Smooth muscle cell (in vitro differentiated cells): ENCODE measurements around the gene DNAI1. TPM values are rescaled to one million over a fixed set of nuclear protein-coding genes. Genes with fewer than 3 reads are reported as not detected.

Experiments
- DNase-seq: peaks from one replicate; lab custom pipeline; 2025; ENCODE audit not compliant: unreplicated experiment; lab: John Stamatoyannopoulos, UW
- H2AFZ ChIP-seq: fragments of 200-600 bp; sonication (generic); 2 replicates; pipeline ENCODE4 v1.6.0; 2016; ENCODE audit warnings: antibody characterized with exemption, low read depth, mild to moderate bottlenecking
- H3F3A ChIP-seq: fragments of 200-600 bp; sonication (generic); 2 replicates; pipeline ENCODE4 v1.6.0; 2017; ENCODE audit warnings: antibody characterized with exemption, low read depth
- H3K27ac ChIP-seq: fragments of 200-600 bp; sonication (generic); 2 replicates; pipeline ENCODE4 v1.5.1; 2016; ENCODE audit warnings: low read depth, mild to moderate bottlenecking
- H3K27me3 ChIP-seq: fragments of 200-600 bp; sonication (generic); 2 replicates; pipeline ENCODE4 v1.6.1; 2016; ENCODE audit warnings: low read depth, mild to moderate bottlenecking
- H3K36me3 ChIP-seq: fragments of 200-600 bp; sonication (generic); 2 replicates; pipeline ENCODE4 v1.5.1; 2016; ENCODE audit warnings: low read depth
- H3K4me1 ChIP-seq: fragments of 200-600 bp; sonication (generic); 2 replicates; pipeline ENCODE4 v1.5.1; 2016; ENCODE audit warnings: low read depth
- H3K4me2 ChIP-seq: fragments of 200-600 bp; sonication (generic); 2 replicates; pipeline ENCODE4 v1.6.0; 2016; ENCODE audit warnings: mild to moderate bottlenecking
- H3K4me3 ChIP-seq: fragments of 200-600 bp; sonication (generic); 2 replicates; pipeline ENCODE4 v1.5.1; 2016; ENCODE audit warnings: mild to moderate bottlenecking
- H3K79me2 ChIP-seq: fragments of 200-600 bp; sonication (generic); 2 replicates; pipeline ENCODE4 v1.6.0; 2016; ENCODE audit warnings: low read depth, mild to moderate bottlenecking
- H3K9ac ChIP-seq: fragments of 200-600 bp; sonication (generic); 2 replicates; pipeline ENCODE4 v1.6.0; 2016; ENCODE audit warnings: low read depth
- H3K9me3 ChIP-seq: fragments of 200-600 bp; sonication (generic); replicated peaks from 2 replicates; pipeline ENCODE4 v1.5.1; 2016; ENCODE audit warnings: low read depth
- H4K20me1 ChIP-seq: fragments of 200-600 bp; sonication (generic); 2 replicates; pipeline ENCODE4 v1.6.0; 2016; ENCODE audit warnings: low read depth
- CTCF ChIP-seq: fragments of 200-600 bp; sonication (generic); IDR thresholded peaks from 2 replicates; pipeline ENCODE4 v1.5.1; 2017; ENCODE audit warnings: borderline replicate concordance, mild to moderate bottlenecking, antibody characterized with exemption; ENCODE audit not compliant: insufficient read depth, poor library complexity, severe bottlenecking
- WGBS: methylation state at CpG from one replicate; pipeline ENCODE4 v1.1.7; 2016; ENCODE audit warnings: low lambda C conversion rate; 5-methylcytosine and 5-hydroxymethylcytosine counted together
- polyA plus RNA-seq: library from polyadenylated mRNA; unstranded; fragments of >200 nt; fragmentation: Nextera tagmentation; extraction: Ambion mirVana; gene quantifications from 2 replicates; pipeline ENCODE4 v1.2.1, GENCODE V29; 2016
- small RNA-seq: library from RNA; depleted of rRNA; stranded (forward); fragments of <200 nt; gene quantifications from one replicate; pipeline ENCODE3, GENCODE V24; 2014
- total RNA-seq: library from RNA; depleted of rRNA; stranded (reverse); fragments of >200 nt; gene quantifications from 2 replicates; pipeline ENCODE4 v1.2.3, GENCODE V29; 2014

DNAI1 gene
- total and polyA plus RNA-seq, 2 experiments from 2014 or later, result 0.31 TPM; not detected in 1

- H3K9me3 ChIP-seq, result no peaks in the 10 kb centered on the region
- no peak for DNase-seq
- WGBS, result 92% methylated on average over 7 of the region's 7 CpGs
Observed at GRCh38 chr9:34568133-34568532, 109.5 kb downstream of the DNAI1 start.

GRCh38 chr9:34568774-34569173 lies 110.2 kb downstream of the DNAI1 start:
- H2AFZ ChIP-seq, result no peak overlapping the region
- no peaks in the 10 kb centered on the region for H3K27me3 ChIP-seq
- H3F3A ChIP-seq, result no peaks in the 10 kb centered on the region
- peaks cover 9% of the 10 kb centered on the region for H3K79me2 ChIP-seq
- no peaks in the 10 kb centered on the region for H3K9me3 ChIP-seq
- no peaks in the 10 kb centered on the region for H3K36me3 ChIP-seq
- H3K27ac ChIP-seq, result no peak overlapping the region
- no peak overlapping the region for H3K9ac ChIP-seq
- DNase-seq, result no peak
- H4K20me1 ChIP-seq, result peaks cover 3% of the 10 kb centered on the region
- WGBS, result 78% methylated on average over 12 of the region's 12 CpGs
- no peak for TF ChIP-seq CTCF
- H3K4me1 ChIP-seq, result peaks cover 42% of the 10 kb centered on the region
- H3K4me3 ChIP-seq, result no peak overlapping the region
- no peak overlapping the region for H3K4me2 ChIP-seq

More at GRCh38 chr9:34568133-34568532, 109.5 kb downstream of the DNAI1 start:
- H4K20me1 ChIP-seq, result peaks cover 3% of the 10 kb centered on the region
- no peak overlapping the region for H3K27ac ChIP-seq
- H3K79me2 ChIP-seq, result peaks cover 8% of the 10 kb centered on the region
- no peak for TF ChIP-seq CTCF
- no peak overlapping the region for H3K9ac ChIP-seq
- no peak overlapping the region for H3K4me3 ChIP-seq
- peaks cover 37% of the 10 kb centered on the region for H3K4me1 ChIP-seq
- H3K4me2 ChIP-seq, result no peak overlapping the region
- H2AFZ ChIP-seq, result no peak overlapping the region
- no peaks in the 10 kb centered on the region for H3F3A ChIP-seq
- H3K36me3 ChIP-seq, result no peaks in the 10 kb centered on the region
- H3K27me3 ChIP-seq, result no peaks in the 10 kb centered on the region

GRCh38 chr9:34570376-34570775 lies 111.8 kb downstream of the DNAI1 start:
- Histone ChIP-seq H3K27me3 (no peaks in the 10 kb centered on the region), H3K27ac (peak overlapping the region; percentile 23), H3K4me1 (peaks cover 44% of the 10 kb centered on the region)

More at GRCh38 chr9:34570376-34570775, 111.8 kb downstream of the DNAI1 start:
- H4K20me1 ChIP-seq, result peaks cover 3% of the 10 kb centered on the region
- peaks cover 15% of the 10 kb centered on the region for H3K79me2 ChIP-seq
- DNase-seq, result no peak
- H3K4me2 ChIP-seq, result peak overlapping the region; percentile 36
- H3F3A ChIP-seq, result no peaks in the 10 kb centered on the region
- TF ChIP-seq CTCF, result no peak
- H2AFZ ChIP-seq, result peak overlapping the region; percentile 54
- no peaks in the 10 kb centered on the region for H3K36me3 ChIP-seq
- no peak overlapping the region for H3K9ac ChIP-seq
- H3K4me3 ChIP-seq, result no peak overlapping the region
- H3K9me3 ChIP-seq, result no peaks in the 10 kb centered on the region
- 26% methylated on average over 11 of the region's 11 CpGs for WGBS

Small RNA genes within 50 kb of the gene (small RNA-seq; reads per million reads assigned to genes)
- not detected for gene RN7SKP24

Other genes with a start within 250 kb of the DNAI1 start
- 1.2 and 1.4 TPM in 2 replicates for gene KIF24, start 129.5 kb upstream of the DNAI1 start, total RNA-seq
- 0.51 and 0.91 TPM in 2 replicates for gene KIF24, start 129.5 kb upstream of the DNAI1 start, polyA plus RNA-seq
- gene NUDT2, start 129.2 kb upstream of the DNAI1 start, total RNA-seq, result 28.1 and 32.4 TPM in 2 replicates
- gene NUDT2, start 129.2 kb upstream of the DNAI1 start, polyA plus RNA-seq, result 32.8 and 36.1 TPM in 2 replicates
- gene MYORG, start 81.9 kb upstream of the DNAI1 start, total RNA-seq, result 5.2 and 5.6 TPM in 2 replicates
- 4.2 and 6.3 TPM in 2 replicates for gene MYORG, start 81.9 kb upstream of the DNAI1 start, polyA plus RNA-seq
- gene FAM219A, start 235 bp upstream of the DNAI1 start, total RNA-seq, result 13.3 and 21.0 TPM in 2 replicates
- gene FAM219A, start 235 bp upstream of the DNAI1 start, polyA plus RNA-seq, result 29.4 and 29.5 TPM in 2 replicates
- gene ENHO, start 64.2 kb downstream of the DNAI1 start, total RNA-seq, result not detected in 2 replicates
- gene ENHO, start 64.2 kb downstream of the DNAI1 start, polyA plus RNA-seq, result 0.97 and 1.7 TPM in 2 replicates
- 4.3 and 8.6 TPM in 2 replicates for gene CNTFR, start 130.9 kb downstream of the DNAI1 start, total RNA-seq
- 16.4 and 17.8 TPM in 2 replicates for gene CNTFR, start 130.9 kb downstream of the DNAI1 start, polyA plus RNA-seq
- 10.9 and 11.3 TPM in 2 replicates for gene RPP25L, start 153.3 kb downstream of the DNAI1 start, total RNA-seq
- 20.9 and 27.5 TPM in 2 replicates for gene RPP25L, start 153.3 kb downstream of the DNAI1 start, polyA plus RNA-seq
- gene DCTN3, start 161.7 kb downstream of the DNAI1 start, total RNA-seq, result 76.4 and 87.6 TPM in 2 replicates
- 142 and 164 TPM in 2 replicates for gene DCTN3, start 161.7 kb downstream of the DNAI1 start, polyA plus RNA-seq
- gene ARID3C, start 170.3 kb downstream of the DNAI1 start, total RNA-seq, result not detected in 2 replicates
- gene ARID3C, start 170.3 kb downstream of the DNAI1 start, polyA plus RNA-seq, result 0.40 and 0.45 TPM in 2 replicates
- 99.6 and 105 TPM in 2 replicates for gene SIGMAR1, start 179.0 kb downstream of the DNAI1 start, total RNA-seq
- 152 and 192 TPM in 2 replicates for gene SIGMAR1, start 179.0 kb downstream of the DNAI1 start, polyA plus RNA-seq
- 25.9 and 32.9 TPM in 2 replicates for gene GALT, start 187.9 kb downstream of the DNAI1 start, total RNA-seq
- gene GALT, start 187.9 kb downstream of the DNAI1 start, polyA plus RNA-seq, result 46.4 and 52.2 TPM in 2 replicates
- gene IL11RA, start 193.4 kb downstream of the DNAI1 start, total RNA-seq, result 44.5 and 72.1 TPM in 2 replicates
- gene IL11RA, start 193.4 kb downstream of the DNAI1 start, polyA plus RNA-seq, result 69.8 and 99.8 TPM in 2 replicates
- gene CCL27, start 203.9 kb downstream of the DNAI1 start, total RNA-seq, result 3.6 TPM in 1 of 2 replicates, not detected in the other
- gene CCL27, start 203.9 kb downstream of the DNAI1 start, polyA plus RNA-seq, result 1.0 TPM in 2 replicates
- not detected in 2 replicates for gene CCL19, start 232.5 kb downstream of the DNAI1 start, total RNA-seq
- not detected in 2 replicates for gene CCL19, start 232.5 kb downstream of the DNAI1 start, polyA plus RNA-seq